ENCODE data around the gene NEGR1. TPM values are rescaled to one million over a fixed set of nuclear protein-coding genes. Genes with fewer than 3 reads are reported as not detected.

Gene NEGR1
- total RNA-seq, 4 donors from 2014 or later = 1.6 to 4.7 (median 2.3) TPM

DNA sequence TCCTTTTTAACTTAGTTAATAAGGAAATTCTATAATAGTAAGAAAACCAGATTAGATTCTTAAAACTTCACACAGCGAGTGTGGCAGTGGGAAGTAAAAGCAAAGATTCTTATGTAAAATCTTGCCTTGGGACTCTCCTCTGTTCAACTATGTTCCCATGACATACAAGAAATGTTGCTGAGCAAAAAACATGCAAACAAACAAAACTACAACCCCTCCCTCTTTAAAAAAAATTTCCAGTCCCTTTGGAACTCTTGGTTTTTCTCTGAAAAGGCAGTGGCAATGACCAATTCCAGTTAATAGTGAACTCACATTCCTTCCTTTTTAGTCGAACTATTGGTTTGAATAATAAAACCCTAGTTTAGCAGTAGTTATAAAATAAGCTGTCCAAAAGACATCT is 748.4 kb downstream of the NEGR1 start:
- TF ChIP-seq, protein P1, sequence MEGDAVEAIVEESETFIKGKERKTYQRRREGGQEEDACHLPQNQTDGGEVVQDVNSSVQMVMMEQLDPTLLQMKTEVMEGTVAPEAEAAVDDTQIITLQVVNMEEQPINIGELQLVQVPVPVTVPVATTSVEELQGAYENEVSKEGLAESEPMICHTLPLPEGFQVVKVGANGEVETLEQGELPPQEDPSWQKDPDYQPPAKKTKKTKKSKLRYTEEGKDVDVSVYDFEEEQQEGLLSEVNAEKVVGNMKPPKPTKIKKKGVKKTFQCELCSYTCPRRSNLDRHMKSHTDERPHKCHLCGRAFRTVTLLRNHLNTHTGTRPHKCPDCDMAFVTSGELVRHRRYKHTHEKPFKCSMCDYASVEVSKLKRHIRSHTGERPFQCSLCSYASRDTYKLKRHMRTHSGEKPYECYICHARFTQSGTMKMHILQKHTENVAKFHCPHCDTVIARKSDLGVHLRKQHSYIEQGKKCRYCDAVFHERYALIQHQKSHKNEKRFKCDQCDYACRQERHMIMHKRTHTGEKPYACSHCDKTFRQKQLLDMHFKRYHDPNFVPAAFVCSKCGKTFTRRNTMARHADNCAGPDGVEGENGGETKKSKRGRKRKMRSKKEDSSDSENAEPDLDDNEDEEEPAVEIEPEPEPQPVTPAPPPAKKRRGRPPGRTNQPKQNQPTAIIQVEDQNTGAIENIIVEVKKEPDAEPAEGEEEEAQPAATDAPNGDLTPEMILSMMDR (IDR thresholded peaks at IDR 0.05) = no peak
- no peak for TF ChIP-seq POLR2A (IDR thresholded peaks at IDR 0.05)
- H3K36me3 ChIP-seq = no peaks in the 10 kb centered on the region
- no peaks in the 10 kb centered on the region for H3K27me3 ChIP-seq
- no peaks in the 10 kb centered on the region for H3K9me3 ChIP-seq
- no peak overlapping the region for H3K27ac ChIP-seq
- no peaks in the 10 kb centered on the region for H3K4me1 ChIP-seq
- H3K4me3 ChIP-seq = no peak overlapping the region
- DNase-seq = no peak

DNA sequence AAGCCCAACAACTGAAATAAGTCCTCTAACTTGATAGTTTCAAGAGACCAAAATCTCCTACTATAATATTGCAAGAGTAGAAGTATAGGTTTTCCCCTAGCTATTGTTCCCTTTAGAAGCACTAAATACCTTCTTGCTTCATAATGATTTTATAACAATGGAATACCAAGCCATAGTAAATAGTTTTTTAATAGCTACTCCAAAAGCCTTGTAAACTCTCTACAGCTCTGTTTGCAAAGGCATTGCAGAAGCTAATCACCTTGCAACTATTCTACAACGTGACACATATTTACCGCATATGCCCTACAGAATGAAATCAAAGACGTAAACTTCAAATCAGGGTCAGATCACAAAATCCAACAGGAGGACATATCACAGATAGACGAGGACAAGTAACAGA is 750.0 kb downstream of the NEGR1 start:
- no peak overlapping the region for H3K4me3 ChIP-seq
- no peaks in the 10 kb centered on the region for H3K9me3 ChIP-seq
- H3K27me3 ChIP-seq = no peaks in the 10 kb centered on the region
- TF ChIP-seq POLR2A (IDR thresholded peaks at IDR 0.05) = no peak
- TF ChIP-seq, protein P1 (IDR thresholded peaks at IDR 0.05) = no peak
- H3K4me1 ChIP-seq = no peaks in the 10 kb centered on the region
- DNase-seq = no peak
- H3K36me3 ChIP-seq = no peaks in the 10 kb centered on the region
- H3K27ac ChIP-seq = no peak overlapping the region

DNA sequence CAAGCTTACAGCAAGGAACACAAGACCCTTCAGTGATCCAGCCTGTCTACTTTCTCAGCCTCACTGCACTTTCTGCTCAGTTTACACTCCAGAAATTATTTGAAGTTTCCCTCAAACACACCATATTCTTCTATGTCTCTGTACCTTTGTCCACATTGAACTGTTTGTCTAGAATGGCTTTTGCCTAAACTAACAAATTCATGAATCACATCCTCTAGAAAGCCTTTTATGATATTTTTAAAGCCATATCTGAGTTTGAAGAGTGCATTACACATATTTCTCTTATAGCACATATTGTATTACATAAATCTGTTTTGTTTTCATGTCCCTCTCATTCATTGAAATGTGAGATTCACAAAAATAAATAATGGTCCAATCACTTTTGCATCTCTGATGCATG is 755.5 kb downstream of the NEGR1 start:
- no peaks in the 10 kb centered on the region for H3K9me3 ChIP-seq
- H3K27me3 ChIP-seq = no peaks in the 10 kb centered on the region
- no peaks in the 10 kb centered on the region for H3K36me3 ChIP-seq
- TF ChIP-seq, protein P1 (IDR thresholded peaks at IDR 0.05) = no peak
- TF ChIP-seq POLR2A (IDR thresholded peaks at IDR 0.05) = no peak
- no peaks in the 10 kb centered on the region for H3K4me1 ChIP-seq
- H3K4me3 ChIP-seq = no peak overlapping the region
- H3K27ac ChIP-seq = no peak overlapping the region
- no peak for DNase-seq

DNA sequence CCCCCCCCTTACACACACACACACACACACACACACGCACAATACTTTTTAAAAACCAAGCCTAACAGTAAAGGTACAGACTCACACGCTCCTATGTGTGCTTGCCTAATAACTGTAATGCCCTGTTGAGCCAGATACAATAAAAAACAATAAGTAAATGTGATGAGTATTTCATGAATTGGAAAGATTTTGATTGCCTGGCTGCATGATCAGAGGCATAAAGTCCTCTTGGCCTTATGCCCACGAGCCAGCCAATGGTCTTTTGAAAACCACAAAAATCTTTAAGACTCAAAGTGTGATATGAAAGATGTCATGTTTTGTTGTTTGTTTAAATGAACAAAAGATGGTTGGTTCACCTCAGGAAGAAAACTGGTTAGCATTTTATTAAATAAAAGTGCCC is 759.6 kb downstream of the NEGR1 start:
- H3K36me3 ChIP-seq = no peaks in the 10 kb centered on the region
- no peak for TF ChIP-seq POLR2A (IDR thresholded peaks at IDR 0.05)
- TF ChIP-seq, protein P1 (IDR thresholded peaks at IDR 0.05) = no peak
- no peak overlapping the region for H3K4me3 ChIP-seq
- no peak for DNase-seq
- H3K9me3 ChIP-seq = no peaks in the 10 kb centered on the region
- no peak overlapping the region for H3K27ac ChIP-seq
- no peaks in the 10 kb centered on the region for H3K4me1 ChIP-seq
- H3K27me3 ChIP-seq = no peaks in the 10 kb centered on the region

DNA sequence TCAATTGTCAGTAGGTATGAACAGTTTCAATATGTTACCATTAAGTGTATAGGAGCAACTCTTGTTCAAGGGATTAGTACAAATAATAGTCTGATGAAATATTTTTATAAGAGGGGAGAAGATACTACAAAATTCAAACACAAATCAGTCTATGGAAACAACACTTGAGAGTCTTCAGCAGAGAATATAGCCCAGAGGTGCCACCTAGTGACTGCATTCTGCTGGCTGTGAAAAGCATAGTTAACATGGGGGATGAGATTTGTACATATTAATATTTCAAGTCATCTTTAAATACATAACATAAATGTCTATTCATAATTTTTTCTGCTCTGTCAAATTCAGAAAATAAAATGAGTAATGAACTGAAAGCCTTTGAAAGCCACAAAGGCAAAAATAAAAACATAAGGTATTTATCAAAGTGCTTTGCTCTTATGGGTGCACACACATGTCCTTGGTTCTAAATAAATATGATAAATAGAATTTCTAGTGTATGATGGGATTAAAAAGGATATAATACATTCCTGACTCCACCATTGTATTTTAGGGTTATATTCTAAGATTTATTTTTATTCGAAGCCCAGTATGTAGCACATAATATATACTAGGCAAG is 760.6 kb downstream of the NEGR1 start:
- no peak overlapping the region for H3K27ac ChIP-seq
- H3K4me1 ChIP-seq = no peaks in the 10 kb centered on the region
- no peak overlapping the region for H3K4me3 ChIP-seq
- TF ChIP-seq, protein P1 (IDR thresholded peaks at IDR 0.05) = peak in 4 of 6 experiments; percentile 39 to 74 (median 64)
- no peak for TF ChIP-seq POLR2A (IDR thresholded peaks at IDR 0.05)
- peak in 2 of 3 donors; percentile 48 to 59 for DNase-seq
- H3K27me3 ChIP-seq = no peaks in the 10 kb centered on the region
- no peaks in the 10 kb centered on the region for H3K9me3 ChIP-seq
- no peaks in the 10 kb centered on the region for H3K36me3 ChIP-seq

DNA sequence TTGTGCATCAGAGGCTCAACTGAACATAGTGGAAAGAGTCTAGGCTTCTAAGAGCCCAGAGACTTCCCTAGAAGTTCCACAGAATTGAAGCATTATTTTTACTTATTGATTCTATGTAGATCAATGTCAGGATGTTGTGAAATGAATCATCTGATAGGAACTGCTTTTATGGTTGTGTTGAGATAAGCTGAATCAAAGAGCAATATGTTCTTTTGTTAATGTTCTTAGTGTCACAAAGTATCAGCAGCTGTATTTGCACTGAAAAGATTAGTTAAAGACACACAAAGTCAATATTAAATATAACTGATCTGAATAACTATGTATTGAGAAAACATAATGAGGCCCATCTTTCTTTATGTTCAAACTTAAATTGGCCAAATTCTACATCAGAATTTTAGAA is 770.8 kb downstream of the NEGR1 start:
- Histone ChIP-seq H3K36me3 (no peaks in the 10 kb centered on the region), H3K27ac (no peak overlapping the region), H3K9me3 (no peaks in the 10 kb centered on the region), H3K4me3 (no peak overlapping the region), H3K4me1 (peaks cover 0 to 4% (median 0%) of the 10 kb centered on the region in 4 donors), H3K27me3 (no peaks in the 10 kb centered on the region)
- no peak for TF ChIP-seq POLR2A (IDR thresholded peaks at IDR 0.05)
- TF ChIP-seq, protein P1 (IDR thresholded peaks at IDR 0.05) = no peak
- DNase-seq = no peak

All from Peyer's patch (tissue), 4 donors.